A673 (cell line): ENCODE measurements around the gene MARS1. TPM values are rescaled to one million over a fixed set of nuclear protein-coding genes. Genes with fewer than 3 reads are reported as not detected.
A peak's percentile ranks its signal among the peaks of the same experiment; 100 is the strongest.

Source experiments
- BruUV-seq: library from RNA; stranded (reverse); fragments of 400-500 nt; replicated peaks from 2 replicates; lab custom pipeline; 2021; lab: Mats Ljungman, UMichigan
- CTCF ChIA-PET: fragments of 300-600 bp; sonication (Branson Sonifier 250); formaldehyde crosslinking; loops from one replicate; lab custom pipeline; 2022; ENCODE audit warnings: antibody characterized with exemption; lab: Charles Lee
- POLR2A ChIA-PET: fragments of 300-600 bp; sonication (Branson Sonifier 250); formaldehyde crosslinking; loops from one replicate; lab custom pipeline; 2022; ENCODE audit warnings: antibody characterized with exemption; ENCODE audit not compliant: low non-redundant PET; lab: Charles Lee
- DNase-seq: peaks from one replicate; pipeline ENCODE4 v3.0.0-alpha.2; 2015; ENCODE audit warnings: low spot score
- H3K27ac ChIP-seq: fragments of 200-600 bp; sonication (generic); 2 replicates; pipeline ENCODE4 v1.5.1; 2016; ENCODE audit warnings: mixed run types, low read depth, mild to moderate bottlenecking, mixed read lengths, antibody characterized with exemption, low read length; ENCODE audit not compliant: poor library complexity, severe bottlenecking
- H3K27me3 ChIP-seq: fragments of 200-600 bp; sonication (generic); replicated peaks from 2 replicates; pipeline ENCODE4 v1.6.1; 2017; ENCODE audit warnings: mixed run types, low read depth, mild to moderate bottlenecking, mixed read lengths, antibody characterized with exemption, low read length; ENCODE audit not compliant: insufficient read depth, poor library complexity
- H3K36me3 ChIP-seq: fragments of 200-600 bp; sonication (generic); 2 replicates; pipeline ENCODE4 v1.6.1; 2016; ENCODE audit warnings: mixed run types, mild to moderate bottlenecking, mixed read lengths, antibody characterized with exemption, low read length; ENCODE audit not compliant: insufficient read depth, poor library complexity, severe bottlenecking
- H3K4me1 ChIP-seq: fragments of 200-600 bp; sonication (generic); 2 replicates; pipeline ENCODE4 v1.6.1; 2017; ENCODE audit warnings: mixed run types, mild to moderate bottlenecking, mixed read lengths, antibody characterized with exemption, low read length; ENCODE audit not compliant: insufficient read depth, poor library complexity, severe bottlenecking
- H3K4me3 ChIP-seq: fragments of 200-600 bp; sonication (generic); 2 replicates; pipeline ENCODE4 v1.5.1; 2016; ENCODE audit warnings: low read depth, mixed run types, mild to moderate bottlenecking, mixed read lengths, low read length; ENCODE audit not compliant: poor library complexity, severe bottlenecking
- H3K9me3 ChIP-seq: fragments of 200-600 bp; sonication (generic); 2 replicates; pipeline ENCODE4 v1.6.1; 2016; ENCODE audit warnings: mixed run types, low read depth, mild to moderate bottlenecking, mixed read lengths, antibody characterized with exemption, low read length; ENCODE audit not compliant: poor library complexity, severe bottlenecking
- EZH2 ChIP-seq: fragments of 200-600 bp; sonication (generic); IDR thresholded peaks from 2 replicates; pipeline ENCODE4 v1.6.1; 2017; ENCODE audit warnings: borderline replicate concordance, low read depth, mild to moderate bottlenecking, mixed read lengths, antibody characterized with exemption, low read length; ENCODE audit not compliant: poor library complexity, severe bottlenecking
- intact Hi-C: fragments of 100-400 bp; cut with micrococcal nuclease; formaldehyde crosslinking; loops from one replicate; pipeline ENCODE4 v1.10.0; 2022; ENCODE audit not compliant: unreplicated experiment
- total RNA-seq: library from RNA; stranded (reverse); gene quantifications from 2 replicates; pipeline ENCODE4 v1.2.3, GENCODE V29; 2021
- TF ChIP-seq, protein P1 (sequence below): fragments of 300-800, 200-600 bp; sonication (generic); conservative IDR thresholded peaks from 2 replicates; pipeline ENCODE4 v1.5.1; 2017; ENCODE audit warnings: low read depth, mild to moderate bottlenecking, antibody characterized with exemption, low read length, moderate library complexity, mixed read lengths

Gene MARS1
- total RNA-seq, 1 experiment from 2014 or later = 467 TPM

DNA sequence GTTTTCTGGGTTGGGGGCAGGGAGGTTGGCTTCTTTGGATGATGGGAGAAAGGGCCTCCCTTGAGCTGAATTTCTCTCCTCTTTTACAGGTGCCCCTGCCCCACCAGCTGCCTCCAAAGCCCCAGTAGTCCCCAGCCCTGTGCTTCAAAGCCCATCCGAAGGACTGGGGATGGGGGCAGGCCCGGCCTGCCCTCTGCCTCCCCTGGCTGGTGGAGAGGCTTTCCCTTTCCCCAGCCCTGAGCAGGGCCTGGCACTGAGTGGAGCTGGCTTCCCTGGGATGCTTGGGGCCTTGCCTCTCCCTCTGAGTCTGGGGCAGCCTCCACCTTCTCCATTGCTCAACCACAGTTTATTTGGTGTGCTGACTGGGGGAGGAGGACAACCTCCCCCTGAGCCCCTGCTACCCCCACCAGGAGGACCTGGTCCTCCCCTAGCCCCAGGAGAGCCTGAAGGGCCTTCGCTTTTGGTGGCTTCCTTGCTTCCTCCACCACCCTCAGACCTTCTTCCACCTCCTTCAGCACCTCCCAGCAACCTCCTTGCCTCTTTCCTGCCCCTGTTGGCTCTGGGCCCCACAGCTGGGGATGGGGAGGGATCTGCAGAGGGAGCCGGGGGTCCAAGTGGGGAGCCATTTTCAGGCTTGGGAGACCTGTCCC lies 38.7 kb downstream of the MARS1 start:
- TF ChIP-seq, protein P1, sequence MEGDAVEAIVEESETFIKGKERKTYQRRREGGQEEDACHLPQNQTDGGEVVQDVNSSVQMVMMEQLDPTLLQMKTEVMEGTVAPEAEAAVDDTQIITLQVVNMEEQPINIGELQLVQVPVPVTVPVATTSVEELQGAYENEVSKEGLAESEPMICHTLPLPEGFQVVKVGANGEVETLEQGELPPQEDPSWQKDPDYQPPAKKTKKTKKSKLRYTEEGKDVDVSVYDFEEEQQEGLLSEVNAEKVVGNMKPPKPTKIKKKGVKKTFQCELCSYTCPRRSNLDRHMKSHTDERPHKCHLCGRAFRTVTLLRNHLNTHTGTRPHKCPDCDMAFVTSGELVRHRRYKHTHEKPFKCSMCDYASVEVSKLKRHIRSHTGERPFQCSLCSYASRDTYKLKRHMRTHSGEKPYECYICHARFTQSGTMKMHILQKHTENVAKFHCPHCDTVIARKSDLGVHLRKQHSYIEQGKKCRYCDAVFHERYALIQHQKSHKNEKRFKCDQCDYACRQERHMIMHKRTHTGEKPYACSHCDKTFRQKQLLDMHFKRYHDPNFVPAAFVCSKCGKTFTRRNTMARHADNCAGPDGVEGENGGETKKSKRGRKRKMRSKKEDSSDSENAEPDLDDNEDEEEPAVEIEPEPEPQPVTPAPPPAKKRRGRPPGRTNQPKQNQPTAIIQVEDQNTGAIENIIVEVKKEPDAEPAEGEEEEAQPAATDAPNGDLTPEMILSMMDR = no peak
- TF ChIP-seq EZH2 = no peak
- H3K27ac ChIP-seq = no peak overlapping the region
- H3K4me1 ChIP-seq = peaks cover 25% of the 10 kb centered on the region
- H3K36me3 ChIP-seq = peaks cover 71% of the 10 kb centered on the region
- POLR2A ChIA-PET = no interaction called here
- CTCF ChIA-PET = no interaction called here
- no peaks in the 10 kb centered on the region for H3K27me3 ChIP-seq
- intact Hi-C loops = no loop called here
- BruUV-seq = TSS peak; percentile 3
- H3K9me3 ChIP-seq = no peaks in the 10 kb centered on the region
- H3K4me3 ChIP-seq = no peak overlapping the region
- DNase-seq = no peak

DNA sequence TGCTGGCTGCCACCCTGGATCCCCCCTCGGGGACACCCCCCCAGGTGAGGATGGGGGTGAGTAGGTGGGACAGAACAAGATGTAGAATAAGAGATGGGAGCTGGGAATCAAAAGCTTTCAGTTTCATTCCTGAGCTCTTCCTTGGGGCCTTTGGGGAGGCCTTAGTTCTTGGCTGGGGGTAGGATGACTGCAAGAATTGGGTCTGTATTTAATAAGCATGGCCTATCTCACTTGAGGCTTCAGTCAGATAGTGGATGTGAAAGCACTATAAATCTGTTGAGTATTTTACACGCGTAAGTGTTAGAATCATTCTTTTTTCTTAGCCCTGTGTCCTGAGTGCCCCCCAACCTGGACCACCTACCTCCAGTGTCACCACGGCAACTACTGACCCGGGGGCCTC lies 39.3 kb downstream of the MARS1 start:
- Histone ChIP-seq H3K4me3 (no peak overlapping the region), H3K27ac (peak overlapping the region; percentile 22), H3K9me3 (no peaks in the 10 kb centered on the region), H3K4me1 (peaks cover 19% of the 10 kb centered on the region), H3K27me3 (no peaks in the 10 kb centered on the region), H3K36me3 (peaks cover 77% of the 10 kb centered on the region)
- CTCF ChIA-PET = no interaction called here
- TF ChIP-seq EZH2 = no peak
- BruUV-seq = no TSS peak
- intact Hi-C loops = no loop called here
- POLR2A ChIA-PET = no interaction called here
- no peak for DNase-seq

DNA sequence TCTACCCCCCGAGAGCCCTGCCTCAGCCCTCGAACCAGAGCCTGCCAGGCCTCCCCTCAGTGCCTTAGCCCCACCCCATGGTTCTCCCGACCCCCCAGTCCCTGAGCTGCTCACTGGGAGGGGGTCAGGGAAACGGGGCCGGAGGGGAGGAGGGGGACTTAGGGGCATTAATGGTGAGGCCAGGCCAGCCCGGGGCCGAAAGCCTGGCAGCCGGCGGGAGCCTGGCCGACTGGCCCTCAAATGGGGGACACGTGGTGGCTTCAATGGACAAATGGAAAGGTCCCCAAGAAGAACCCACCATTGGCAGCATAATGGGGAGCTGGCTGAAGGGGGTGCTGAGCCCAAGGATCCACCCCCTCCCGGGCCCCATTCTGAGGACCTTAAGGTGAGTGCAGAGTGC lies 40.3 kb downstream of the MARS1 start:
- no peak overlapping the region for H3K4me3 ChIP-seq
- H3K4me1 ChIP-seq = peaks cover 17% of the 10 kb centered on the region
- intact Hi-C loops = no loop called here
- H3K27me3 ChIP-seq = no peaks in the 10 kb centered on the region
- DNase-seq = no peak
- no peaks in the 10 kb centered on the region for H3K9me3 ChIP-seq
- TF ChIP-seq EZH2 = no peak
- TF ChIP-seq, protein P1 = no peak
- H3K27ac ChIP-seq = no peak overlapping the region
- POLR2A ChIA-PET = no interaction called here
- no TSS peak for BruUV-seq
- CTCF ChIA-PET = no interaction called here
- H3K36me3 ChIP-seq = peaks cover 87% of the 10 kb centered on the region
